Lower leg skin (tissue), 4 donors: ENCODE measurements around the gene SPTLC2. TPM values are rescaled to one million over a fixed set of nuclear protein-coding genes. Genes with fewer than 3 reads are reported as not detected.
"Not testable (repeated sequence)": the region's sequence is repeated elsewhere in the genome, so short reads cannot be mapped to it uniquely, and the experiment has no call there.

Experiments used
- DNase-seq, 2 donors: peaks; one replicate each; pipeline ENCODE4 v3.0.0-alpha.2; 2019; ENCODE audit warnings: low spot score in 2 of 2
- H3K4me3 ChIP-seq: fragments of 200-600 bp; sonication (generic); 2 replicates; pipeline ENCODE4 v1.5.1; 2017; ENCODE audit warnings: mild to moderate bottlenecking, low read depth; ENCODE audit not compliant: poor library complexity, severe bottlenecking
- POLR2A ChIP-seq, 2 donors: fragments of 450-650 bp; IDR thresholded peaks; one replicate each; pipeline ENCODE4 v1.6.1; 2016 to 2017; ENCODE audit warnings: antibody characterized with exemption in 2 of 2, mild to moderate bottlenecking in 1 of 2, moderate library complexity in 1 of 2
- WGBS, 2 donors: methylation state at CpG; one replicate each; pipeline ENCODE4 v1.1.5; 2018; 5-methylcytosine and 5-hydroxymethylcytosine counted together
- intact Hi-C: fragments of 100-400 bp; cut with DNase I; formaldehyde crosslinking; loops from one replicate; pipeline ENCODE4 v1.15.0; 2023; ENCODE audit warnings: low total_unique reads
- total RNA-seq, 4 donors: library from RNA; depleted of rRNA; stranded (reverse); fragments of >200 nt; gene quantifications; one replicate each; pipeline ENCODE4 v1.1.0, GENCODE V29; 2016
- TF ChIP-seq, protein P1 (sequence below), 3 donors: fragments of 450-650 bp; IDR thresholded peaks; one replicate each; pipeline ENCODE4 v1.5.1; 2016; ENCODE audit warnings: antibody characterized with exemption in 3 of 3, mild to moderate bottlenecking in 3 of 3, moderate library complexity in 2 of 3

Gene SPTLC2
- total RNA-seq, 4 donors from 2014 or later: 18.4 to 31.8 (median 22.1) TPM

DNA sequence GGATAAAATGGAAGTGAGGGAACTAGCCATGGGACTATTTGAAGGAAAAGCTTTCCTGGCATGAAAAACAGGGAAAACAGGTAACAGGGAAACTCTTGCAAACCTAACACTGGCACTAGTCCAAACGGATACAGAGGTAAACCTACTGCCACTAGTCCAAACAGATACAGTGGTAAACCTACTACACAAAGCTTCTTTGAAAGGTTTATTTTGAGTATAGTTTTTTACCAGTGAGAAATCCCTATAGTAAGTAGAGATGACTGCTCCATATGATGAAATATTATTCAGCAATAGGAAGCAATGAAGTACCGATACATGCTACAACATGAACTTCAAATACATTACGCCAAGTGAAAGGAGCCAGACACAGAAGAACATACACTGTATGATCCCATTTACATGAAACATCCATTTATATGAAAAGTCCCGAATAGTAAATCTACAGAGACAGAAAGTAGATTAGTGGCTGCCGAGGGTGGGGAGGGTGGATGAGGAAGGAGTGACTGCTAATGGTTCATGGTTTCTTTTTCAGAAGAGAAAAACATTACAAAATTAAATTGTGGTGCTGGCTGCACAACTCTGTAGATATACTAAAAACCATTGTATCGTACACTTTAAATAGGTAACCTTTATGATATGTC, 25.5 kb downstream of the SPTLC2 start:
- no peak overlapping the region for H3K4me3 ChIP-seq
- 37 to 44% methylated on average over 6 of the region's 6 CpGs for WGBS, 2 donors
- TF ChIP-seq, protein P1, sequence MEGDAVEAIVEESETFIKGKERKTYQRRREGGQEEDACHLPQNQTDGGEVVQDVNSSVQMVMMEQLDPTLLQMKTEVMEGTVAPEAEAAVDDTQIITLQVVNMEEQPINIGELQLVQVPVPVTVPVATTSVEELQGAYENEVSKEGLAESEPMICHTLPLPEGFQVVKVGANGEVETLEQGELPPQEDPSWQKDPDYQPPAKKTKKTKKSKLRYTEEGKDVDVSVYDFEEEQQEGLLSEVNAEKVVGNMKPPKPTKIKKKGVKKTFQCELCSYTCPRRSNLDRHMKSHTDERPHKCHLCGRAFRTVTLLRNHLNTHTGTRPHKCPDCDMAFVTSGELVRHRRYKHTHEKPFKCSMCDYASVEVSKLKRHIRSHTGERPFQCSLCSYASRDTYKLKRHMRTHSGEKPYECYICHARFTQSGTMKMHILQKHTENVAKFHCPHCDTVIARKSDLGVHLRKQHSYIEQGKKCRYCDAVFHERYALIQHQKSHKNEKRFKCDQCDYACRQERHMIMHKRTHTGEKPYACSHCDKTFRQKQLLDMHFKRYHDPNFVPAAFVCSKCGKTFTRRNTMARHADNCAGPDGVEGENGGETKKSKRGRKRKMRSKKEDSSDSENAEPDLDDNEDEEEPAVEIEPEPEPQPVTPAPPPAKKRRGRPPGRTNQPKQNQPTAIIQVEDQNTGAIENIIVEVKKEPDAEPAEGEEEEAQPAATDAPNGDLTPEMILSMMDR (IDR thresholded peaks at IDR 0.05): no peak
- TF ChIP-seq POLR2A (IDR thresholded peaks at IDR 0.05): no peak
- no peak for DNase-seq
- intact Hi-C loops: no loop called here

DNA sequence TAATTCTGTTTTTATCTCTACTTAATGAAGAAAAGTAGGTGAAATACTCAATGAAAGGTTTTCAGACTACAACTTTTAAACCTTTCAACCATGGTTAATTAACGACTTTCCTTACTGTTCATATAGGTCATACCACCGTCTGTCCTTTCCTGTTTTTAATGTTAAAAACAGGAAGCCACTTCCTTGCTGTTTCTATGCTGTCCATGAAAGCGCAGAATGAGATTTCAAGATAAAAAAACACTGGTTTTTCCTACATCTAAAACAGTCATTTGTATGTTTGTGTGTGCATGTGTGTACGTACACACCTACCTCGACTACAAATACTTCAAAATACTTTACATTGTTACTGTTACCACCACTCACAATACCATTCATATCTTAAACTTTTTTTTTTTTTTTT, 27.3 kb downstream of the SPTLC2 start:
- no peak overlapping the region for H3K4me3 ChIP-seq
- no peak for DNase-seq
- WGBS, 2 donors: 66 to 73% methylated on average over 5 of the region's 5 CpGs
- no peak for TF ChIP-seq POLR2A (IDR thresholded peaks at IDR 0.05)
- TF ChIP-seq, protein P1 (IDR thresholded peaks at IDR 0.05): no peak
- intact Hi-C loops: no loop called here

DNA sequence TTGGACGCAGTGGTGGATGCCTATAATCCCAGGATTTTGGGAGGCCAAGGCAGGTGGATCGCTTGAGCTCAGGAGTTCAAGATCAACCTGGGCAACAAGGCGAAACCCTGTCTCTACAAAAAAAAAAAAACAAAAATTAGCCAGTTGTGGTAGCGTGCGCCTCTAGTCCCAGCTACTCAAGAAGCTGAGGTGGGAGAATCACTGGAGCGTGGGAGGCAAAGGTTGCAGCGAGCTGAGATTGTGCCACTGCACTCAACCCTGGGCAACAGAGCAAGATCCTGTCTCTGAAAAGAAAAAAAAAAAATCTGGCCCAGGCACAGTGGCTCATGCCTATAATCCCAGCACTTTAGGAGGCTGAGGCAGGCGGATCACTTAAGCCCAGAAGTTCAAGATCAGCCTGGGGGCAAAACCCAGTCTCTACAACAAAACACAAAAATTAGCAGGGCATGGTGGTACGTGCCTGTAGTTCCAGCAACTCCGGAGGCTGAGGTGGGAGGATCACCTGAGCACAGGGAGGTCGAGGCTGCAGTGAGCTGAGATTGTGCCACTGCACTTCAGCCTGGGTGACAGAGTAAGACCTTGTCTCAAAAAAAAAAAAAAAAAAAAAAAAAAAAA, 27.9 kb downstream of the SPTLC2 start:
- intact Hi-C loops, H3K4me3 ChIP-seq, DNase-seq: not testable (repeated sequence)
- 87 to 93% methylated on average over 11 of the region's 11 CpGs for WGBS, 2 donors

DNA sequence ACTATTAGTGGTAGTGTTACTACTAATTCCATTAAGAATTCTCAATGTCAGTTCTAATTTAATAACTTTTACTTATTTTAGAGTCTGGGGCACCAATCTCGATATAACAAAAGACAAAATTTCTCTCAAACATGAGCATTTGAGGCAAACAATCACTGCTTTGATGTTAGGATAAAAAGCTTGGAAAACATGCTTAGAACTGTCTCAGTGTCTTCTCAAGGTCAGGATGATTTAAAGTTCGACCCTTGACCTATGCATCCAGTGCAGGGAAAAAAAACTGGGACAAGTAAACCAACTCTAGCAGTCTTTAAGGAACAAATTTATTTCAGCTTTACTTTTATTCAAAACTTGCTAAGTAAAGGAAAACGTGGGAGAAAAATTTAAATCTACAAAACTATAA, 31.1 kb downstream of the SPTLC2 start:
- H3K4me3 ChIP-seq: no peak overlapping the region
- TF ChIP-seq POLR2A (IDR thresholded peaks at IDR 0.05): no peak
- TF ChIP-seq, protein P1 (IDR thresholded peaks at IDR 0.05): no peak
- intact Hi-C loops: no loop called here
- DNase-seq: no peak
- WGBS, 2 donors: 81 to 88% methylated on average over 3 of the region's 3 CpGs

DNA sequence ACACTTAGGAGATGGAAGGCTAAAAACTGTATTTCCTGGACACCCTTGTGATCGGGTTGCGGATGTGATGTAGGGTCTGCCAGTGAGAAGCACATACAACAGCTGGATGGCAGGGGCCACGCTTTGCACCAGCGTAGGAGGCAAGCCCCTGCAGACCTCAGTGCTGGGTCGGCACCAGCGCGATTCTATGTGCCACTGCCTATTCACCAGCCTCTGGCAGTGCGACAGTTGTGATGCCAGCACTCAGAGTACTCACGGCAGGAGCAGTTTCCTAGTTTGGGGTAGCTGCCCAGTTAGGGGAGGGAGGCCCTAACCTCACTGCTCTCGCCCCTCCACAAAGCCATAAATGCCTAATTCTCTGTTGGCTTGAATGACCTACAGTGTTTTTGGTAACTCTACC, 31.6 kb downstream of the SPTLC2 start:
- no peak for TF ChIP-seq POLR2A (IDR thresholded peaks at IDR 0.05)
- TF ChIP-seq, protein P1 (IDR thresholded peaks at IDR 0.05): no peak
- intact Hi-C loops: no loop called here
- whole genome bisulfite sequencing, 2 donors: 73 to 90% methylated on average over 10 of the region's 10 CpGs

DNA sequence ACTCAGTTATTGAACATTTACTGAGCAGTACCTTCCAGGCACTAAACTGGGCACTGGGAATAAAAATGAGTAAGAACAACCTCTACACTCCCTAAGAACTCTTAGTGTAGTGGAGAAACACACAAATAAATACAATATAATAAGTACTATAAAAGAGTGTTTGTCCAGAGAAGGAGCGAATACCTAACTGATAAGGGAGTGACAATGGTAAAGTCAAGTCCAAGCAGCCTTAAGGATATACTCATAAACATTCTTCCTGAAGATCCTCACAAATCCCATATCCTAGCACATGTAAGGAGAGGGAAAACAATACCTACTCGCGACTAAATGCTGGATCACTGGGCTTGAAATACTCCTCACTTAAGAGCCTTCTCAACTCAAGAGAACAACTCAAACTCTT, 32.8 kb downstream of the SPTLC2 start:
- H3K4me3 ChIP-seq: no peak overlapping the region
- WGBS, 2 donors: 85 to 92% methylated on average over 3 of the region's 3 CpGs
- TF ChIP-seq POLR2A (IDR thresholded peaks at IDR 0.05): no peak
- TF ChIP-seq, protein P1 (IDR thresholded peaks at IDR 0.05): no peak
- DNase-seq: no peak
- intact Hi-C loops: no loop called here

More for the DNA sequence above, 31.6 kb downstream of the SPTLC2 start:
- no peak for DNase-seq
- no peak overlapping the region for H3K4me3 ChIP-seq
